Brain microvascular endothelial cell (primary cell): ENCODE results near the gene ZBTB20.

ENCODE experiments used
- DNase-seq: peaks from one replicate; pipeline ENCODE4 v3.0.0-alpha.2; 2020
- H3K27ac ChIP-seq: fragments of 250-450 bp; sonication (Bioruptor Pico); 2 replicates; pipeline ENCODE4 v1.5.1; 2020; ENCODE audit warnings: mild to moderate bottlenecking, moderate library complexity
- H3K27me3 ChIP-seq: fragments of 250-450 bp; sonication (Bioruptor Pico); replicated peaks from 2 replicates; pipeline ENCODE4 v1.5.1; 2020; ENCODE audit warnings: mild to moderate bottlenecking
- H3K36me3 ChIP-seq: fragments of 250-450 bp; sonication (Bioruptor Pico); replicated peaks from 2 replicates; pipeline ENCODE4 v1.5.1; 2020; ENCODE audit warnings: mild to moderate bottlenecking
- H3K4me3 ChIP-seq: 2 replicates; pipeline ENCODE4 v1.5.1; 2011; ENCODE audit warnings: low read depth, mild to moderate bottlenecking, control low read depth, low read length, moderate library complexity
- CTCF ChIP-seq: IDR thresholded peaks from 2 replicates; pipeline ENCODE4 v1.5.1; 2011; ENCODE audit warnings: low read depth, mild to moderate bottlenecking, moderate library complexity, low read length, control low read depth, inconsistent platforms; ENCODE audit errors: missing control alignments
- in situ Hi-C: cut with HindIII; loops from 2 replicates; pipeline ENCODE4 v1.10.0; 2017; ENCODE audit warnings: low sequenced_read_pairs, low pct_ligation_motif_present

ZBTB20 gene

DNA sequence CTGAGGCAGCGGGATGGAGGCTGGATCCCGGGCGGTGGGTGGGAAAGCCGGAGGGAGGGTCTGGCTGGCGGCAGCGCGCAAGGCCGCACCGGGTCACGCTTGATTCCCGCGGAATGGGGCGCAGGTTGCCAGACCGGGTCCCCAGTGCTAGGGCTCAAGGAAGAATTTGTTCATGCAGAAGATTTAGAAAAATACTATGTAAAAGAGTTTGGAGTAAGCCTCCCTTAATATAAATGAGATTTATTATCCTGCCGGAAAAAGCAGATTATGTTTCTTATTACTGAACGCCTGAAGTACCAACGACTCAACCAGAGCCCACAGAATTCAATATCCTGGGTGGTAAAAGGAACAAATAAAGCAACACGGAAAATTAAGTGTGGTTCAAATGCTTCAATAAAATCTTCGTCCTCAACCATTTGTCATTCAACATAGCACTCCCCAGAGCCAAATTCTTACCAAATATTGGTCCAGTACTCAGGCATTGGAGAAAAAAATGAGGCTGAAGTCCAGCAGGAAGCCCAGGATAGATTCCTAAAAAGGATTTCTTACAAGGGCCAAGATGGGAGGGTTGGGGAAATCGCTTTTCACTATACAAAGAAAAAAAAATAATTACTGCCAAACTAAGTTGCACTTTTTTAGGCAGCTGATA lies 1.2 kb upstream of the ZBTB20 start:
- in situ Hi-C loops, result no loop called here
- Histone ChIP-seq H3K36me3 (no peaks in the 10 kb centered on the region), H3K27me3 (no peaks in the 10 kb centered on the region), H3K4me3 (peak overlapping the region; percentile 75), H3K27ac (peak overlapping the region; percentile 88)
- TF ChIP-seq CTCF, result no peak
- no peak for DNase-seq

DNA sequence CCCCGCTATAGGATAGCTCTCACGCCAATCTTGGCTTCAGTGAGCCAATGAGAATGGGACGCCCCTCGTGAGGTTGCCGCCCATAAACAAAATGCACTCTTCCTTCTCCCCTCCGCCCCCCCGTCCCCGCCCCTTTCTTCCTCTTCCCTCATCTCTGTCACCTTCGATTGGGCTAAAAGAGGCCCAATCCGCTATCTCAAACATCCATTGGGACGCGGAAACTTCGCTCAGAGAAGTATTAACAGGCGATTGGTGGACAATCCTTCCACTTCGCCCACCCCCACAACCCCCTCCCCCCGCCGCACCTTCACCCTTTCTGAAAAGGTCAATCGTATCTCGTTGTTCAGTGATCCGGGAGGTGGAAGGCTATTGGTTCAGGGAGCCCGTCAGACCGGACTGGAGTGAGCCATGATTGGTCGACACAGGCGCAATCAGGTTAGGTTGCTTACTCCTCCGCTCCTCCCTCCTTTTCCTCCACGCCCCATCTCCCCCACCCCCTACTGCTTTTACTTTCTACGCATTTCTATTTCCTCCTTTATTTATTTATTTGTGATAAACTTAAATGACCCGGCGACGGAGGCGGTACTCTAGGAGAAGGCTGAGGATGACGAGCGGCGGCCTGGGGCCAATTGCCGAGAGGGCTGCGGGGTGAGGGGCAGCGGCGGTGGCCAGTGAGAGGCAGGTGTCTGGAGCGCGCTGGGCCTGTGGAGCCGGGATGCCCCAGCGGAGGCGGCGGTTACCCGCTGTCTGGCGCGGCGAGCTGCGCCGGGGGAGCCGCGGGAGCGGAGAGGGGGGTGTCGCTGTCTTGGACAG lies 447 bp upstream of the ZBTB20 start:
- Histone ChIP-seq H3K27me3 (no peaks in the 10 kb centered on the region), H3K27ac (peak overlapping the region; percentile 94), H3K4me3 (peak overlapping the region; percentile 78), H3K36me3 (no peaks in the 10 kb centered on the region)
- in situ Hi-C loops, result no loop called here
- TF ChIP-seq CTCF, result no peak
- DNase-seq, result peak; percentile 100

DNA sequence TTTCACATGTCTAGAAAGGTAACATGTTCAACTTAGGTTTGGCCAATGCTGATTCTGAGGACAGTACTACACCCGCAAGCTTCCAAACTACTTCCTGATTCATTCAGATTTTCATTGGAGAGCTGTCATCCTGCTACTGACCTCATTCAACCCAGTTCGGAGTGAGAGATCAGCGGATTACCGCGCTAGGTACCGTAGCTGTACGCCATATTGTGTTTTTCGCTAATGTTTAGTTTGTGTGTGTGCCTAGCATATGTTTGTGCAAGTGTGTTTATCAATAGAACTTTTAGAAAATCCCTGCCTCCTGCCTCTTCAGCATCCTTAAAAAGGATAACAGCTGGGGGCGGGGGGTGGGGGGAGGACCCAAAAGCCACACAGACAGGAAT lies 1.1 kb downstream of the ZBTB20 start:
- Histone ChIP-seq H3K27ac (peak overlapping the region; percentile 94), H3K36me3 (no peaks in the 10 kb centered on the region), H3K4me3 (peak overlapping the region; percentile 78), H3K27me3 (no peaks in the 10 kb centered on the region)
- TF ChIP-seq CTCF, result no peak
- peak; percentile 76 for DNase-seq
- in situ Hi-C loops, result no loop called here

- Histone ChIP-seq H3K36me3 (no peaks in the 10 kb centered on the region), H3K27me3 (no peaks in the 10 kb centered on the region), H3K4me3 (no peak overlapping the region), H3K27ac (no peak overlapping the region)
- in situ Hi-C loops, result no loop called here
- TF ChIP-seq CTCF, result no peak
- no peak for DNase-seq
Measured at GRCh38 chr3:115141033-115141757, 5.9 kb downstream of the ZBTB20 start.

- Histone ChIP-seq H3K36me3 (no peaks in the 10 kb centered on the region), H3K4me3 (no peak overlapping the region), H3K27ac (no peak overlapping the region), H3K27me3 (no peaks in the 10 kb centered on the region)
- in situ Hi-C loops, result no loop called here
- DNase-seq, result no peak
- no peak for TF ChIP-seq CTCF
Measured at GRCh38 chr3:115139072-115139471, 8.0 kb downstream of the ZBTB20 start.
